ENCODE results near the gene SDR42E2. TPM values are rescaled to one million over a fixed set of nuclear protein-coding genes. Genes with fewer than 3 reads are reported as not detected.

SDR42E2 gene
- total and polyA plus RNA-seq, 2 donors (not counting 3 experiments of a cell fraction or from before 2014, with no cell fraction given): 0.03 to 0.13 TPM

- ChIA-PET CTCF (interaction anchor here (0.6 to 2.3 kb wide), 9 partner anchors 9 to 92 kb away, joined by 3 to 16 read pairs (median 4); partner anchors contain the start of gene POLR3E), POLR2A (interaction anchor here (1.0 kb wide), 1 partner anchor 13 kb away, joined by 8 read pairs; no protein-coding TSS in a partner anchor)
- peak overlapping the region; percentile 85 for H3K27ac ChIP-seq (ENCODE audit: insufficient read depth, low read depth, low read length)
- intact Hi-C loops (cut with micrococcal nuclease) (loop anchor here (1.0 kb wide), 3 partner anchors 10 to 92 kb away; partner anchors contain the start of gene POLR3E), dilution Hi-C loops (cut with MboI; ENCODE audit: extremely low pct_ligation_motif_present, low sequenced_read_pairs) (no loop called here)
- H3K4me3 ChIP-seq (replicated peaks in 1 of 3; ENCODE audit: insufficient read depth in 1 of 3, low read depth in 1 of 3, low read length in 3 of 3): peak overlapping the region in 2 of 3 experiments; percentile 41 to 88
- peak overlapping the region; percentile 81 for H3K9ac ChIP-seq (replicated peaks; ENCODE audit: extremely low read depth, insufficient read depth, low read length)
- H4K20me1 ChIP-seq (replicated peaks; ENCODE audit: control insufficient read depth, extremely low read depth, insufficient read depth, low read length): no peaks in the 10 kb centered on the region
- DNase-seq (ENCODE audit: low read depth, low spot score) (no peak), FAIRE-seq (no peak)
- peak overlapping the region; percentile 66 for H3K4me2 ChIP-seq (ENCODE audit: insufficient read depth, low read length)
- no peaks in the 10 kb centered on the region for H3K36me3 ChIP-seq (ENCODE audit: control insufficient read depth in 2 of 2, extremely low read depth in 1 of 2, insufficient read depth in 2 of 2, low read length in 2 of 2)
- H2AFZ ChIP-seq (ENCODE audit: low read depth, low read length): peak overlapping the region; percentile 46
- H3K9me1 ChIP-seq (replicated peaks; ENCODE audit: control insufficient read depth, extremely low read depth, insufficient read depth, low read length): no peaks in the 10 kb centered on the region
- H3K9me3 ChIP-seq (replicated peaks; ENCODE audit: control insufficient read depth, insufficient read depth, low read length): no peaks in the 10 kb centered on the region
- TSS peak; percentile 96 for BruUV-seq (replicated peaks)
- H3K79me2 ChIP-seq (ENCODE audit: control insufficient read depth, insufficient read depth, low read length): peaks cover 38% of the 10 kb centered on the region
- peak; percentile 78 for TF ChIP-seq POLR2A (IDR thresholded peaks at IDR 0.05; ENCODE audit: low read depth, low read length)
- no peak for TF ChIP-seq CTCF (IDR thresholded peaks at IDR 0.05; ENCODE audit: extremely low read depth in 1 of 2, insufficient read depth in 1 of 2, low read depth in 1 of 2, low read length in 2 of 2)
- no peak for TF ChIP-seq MYC (IDR thresholded peaks at IDR 0.05; ENCODE audit: low read depth, low read length)
- no peak for TF ChIP-seq POLR2AphosphoS5 (IDR thresholded peaks at IDR 0.05; ENCODE audit: insufficient read depth, low read depth, low read length)
- TF ChIP-seq, protein P1, sequence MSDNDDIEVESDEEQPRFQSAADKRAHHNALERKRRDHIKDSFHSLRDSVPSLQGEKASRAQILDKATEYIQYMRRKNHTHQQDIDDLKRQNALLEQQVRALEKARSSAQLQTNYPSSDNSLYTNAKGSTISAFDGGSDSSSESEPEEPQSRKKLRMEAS (IDR thresholded peaks at IDR 0.05; ENCODE audit: insufficient read depth, insufficient read length): no peak
- H3K4me1 ChIP-seq (ENCODE audit: control insufficient read depth, extremely low read depth, insufficient read depth, low read length): peaks cover 16% of the 10 kb centered on the region
- H3K27me3 ChIP-seq (ENCODE audit: control insufficient read depth in 2 of 2, insufficient read depth in 2 of 2, low read length in 2 of 2): no peaks in the 10 kb centered on the region
These were observed 43.3 kb downstream of the SDR42E2 start for GRCh38 chr16:22205577-22206012.
